ENCODE measurements around the gene ABCB6. TPM values are rescaled to one million over a fixed set of nuclear protein-coding genes. Genes with fewer than 3 reads are reported as not detected.
A peak's percentile ranks its signal among the peaks of the same experiment; 100 is the strongest.
"Not testable (repeated sequence)": the region's sequence is repeated elsewhere in the genome, so short reads cannot be mapped to it uniquely, and the experiment has no call there.

ABCB6 gene
- total RNA-seq, 4 donors from 2014 or later: 16.9 to 33.1 (median 18.6) TPM

DNA sequence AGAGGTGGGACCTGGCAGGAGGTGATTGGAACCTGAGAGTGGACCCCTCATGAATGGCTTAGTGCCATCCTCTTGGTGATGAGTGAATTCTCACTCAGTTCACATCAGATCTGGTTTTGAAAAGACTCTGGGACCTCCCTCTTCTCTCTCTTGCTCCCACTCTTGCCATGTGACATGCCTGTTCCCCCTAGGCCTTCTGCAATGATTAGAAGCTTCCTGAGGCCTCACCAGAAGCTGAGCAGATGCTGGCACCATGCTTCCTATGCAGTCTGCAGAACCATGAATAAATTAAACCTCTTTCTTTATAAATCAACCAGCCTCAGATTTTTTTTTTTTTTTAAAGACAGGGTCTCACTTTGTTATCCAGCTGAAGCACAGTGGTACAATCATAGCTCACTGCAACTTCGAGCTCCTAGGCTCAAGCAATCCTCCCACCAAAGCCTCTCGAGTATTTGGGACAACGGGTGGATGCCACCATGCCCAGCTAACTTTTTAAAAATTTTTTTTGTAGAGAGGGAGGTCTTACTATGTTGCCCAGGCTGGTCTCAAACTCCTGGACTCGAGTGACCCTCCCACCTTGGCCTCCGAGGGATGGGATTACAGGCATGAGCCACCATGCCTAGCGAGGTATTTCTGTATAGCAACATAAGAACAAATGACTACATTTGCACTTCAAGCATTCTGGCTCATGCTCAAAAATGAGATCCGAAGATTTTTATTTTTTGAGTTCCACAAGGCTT lies 14.2 kb downstream of the ABCB6 start:
- TF ChIP-seq CTCF (IDR thresholded peaks at IDR 0.05) (no peak), POLR2A (IDR thresholded peaks at IDR 0.05) (no peak)
- peak in 1 of 2 donors; percentile 17 for DNase-seq (ENCODE audit: low spot score in 2 of 2)
- WGBS, 2 donors: 86 to 90% methylated on average over 7 of the region's 7 CpGs
- intact Hi-C loops (cut with DNase I; ENCODE audit: low total_unique reads): no loop called here
- no peak overlapping the region for H3K4me3 ChIP-seq (ENCODE audit: low read depth, poor library complexity, severe bottlenecking)

DNA sequence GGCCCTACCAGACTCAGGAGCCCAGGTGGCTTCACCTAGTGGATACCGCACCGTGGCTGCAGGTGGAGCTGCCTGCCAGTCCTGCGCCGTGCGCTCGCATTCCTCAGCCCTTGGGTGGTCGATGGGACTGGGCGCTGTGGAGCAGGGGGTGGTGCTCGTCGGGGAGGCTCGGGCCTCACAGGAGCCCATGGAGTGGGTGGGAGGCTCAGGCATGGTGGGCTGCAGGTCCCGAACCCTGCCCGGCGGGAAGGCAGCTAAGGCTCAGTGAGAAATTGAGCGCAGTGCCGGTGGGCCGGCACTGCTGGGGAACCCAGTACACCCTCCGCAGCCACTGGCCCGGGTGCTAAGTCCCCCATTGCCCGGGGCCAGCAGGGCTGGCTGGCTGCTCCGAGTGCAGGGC lies 17.4 kb downstream of the ABCB6 start:
- intact Hi-C loops (cut with DNase I; ENCODE audit: low total_unique reads); H3K4me3 ChIP-seq (ENCODE audit: low read depth, poor library complexity, severe bottlenecking): not testable (repeated sequence)
- 75 to 93% methylated on average over 13 to 21 of the region's 21 CpGs for WGBS, 2 donors
- DNase-seq (ENCODE audit: low spot score in 2 of 2): peak in 1 of 2 donors; percentile 58

GRCh38 chr2:219200502-219201326 lies 18.0 kb downstream of the ABCB6 start:
- peak in 1 of 2 donors; percentile 45 for DNase-seq (ENCODE audit: low spot score in 2 of 2)
- H3K4me3 ChIP-seq (ENCODE audit: low read depth, poor library complexity, severe bottlenecking); intact Hi-C loops (cut with DNase I; ENCODE audit: low total_unique reads): not testable (repeated sequence)
- 77 to 80% methylated on average over 26 of the region's 26 CpGs for WGBS, 2 donors

GRCh38 chr2:219199470-219200211 lies 19.1 kb downstream of the ABCB6 start:
- 83 to 88% methylated on average over 12 of the region's 12 CpGs for WGBS, 2 donors
- intact Hi-C loops (cut with DNase I; ENCODE audit: low total_unique reads): no loop called here
- no peak overlapping the region for H3K4me3 ChIP-seq (ENCODE audit: low read depth, poor library complexity, severe bottlenecking)
- TF ChIP-seq CTCF (IDR thresholded peaks at IDR 0.05) (no peak), POLR2A (IDR thresholded peaks at IDR 0.05) (no peak)
- DNase-seq (ENCODE audit: low spot score in 2 of 2): peak in 1 of 2 donors; percentile 50

DNA sequence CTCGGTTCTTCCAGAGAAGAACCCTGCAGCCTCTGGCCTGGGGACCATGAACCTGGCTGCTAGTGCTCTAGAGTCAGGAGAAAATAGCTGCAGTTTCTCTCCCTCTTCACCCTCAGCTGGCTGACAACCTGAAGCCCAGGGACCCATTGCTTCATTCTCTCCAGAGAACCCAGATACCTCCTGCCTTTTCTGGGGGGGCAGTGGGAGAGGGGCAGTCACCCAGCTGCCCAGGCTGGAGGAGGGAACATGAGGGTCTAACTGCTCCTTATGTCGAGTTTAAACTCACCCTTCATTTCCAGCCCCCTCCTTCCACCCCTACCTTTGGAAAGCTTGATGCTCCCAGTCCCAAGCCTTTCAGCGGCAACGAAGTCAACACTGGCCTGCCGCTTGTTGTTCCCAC lies 19.8 kb downstream of the ABCB6 start:
- TF ChIP-seq POLR2A (IDR thresholded peaks at IDR 0.05): no peak
- WGBS, 2 donors: 80 to 84% methylated on average over 5 of the region's 5 CpGs
- H3K4me3 ChIP-seq (ENCODE audit: low read depth, poor library complexity, severe bottlenecking): no peak overlapping the region
- intact Hi-C loops (cut with DNase I; ENCODE audit: low total_unique reads): no loop called here
- peak in 1 of 2 donors; percentile 45 for DNase-seq (ENCODE audit: low spot score in 2 of 2)

DNA sequence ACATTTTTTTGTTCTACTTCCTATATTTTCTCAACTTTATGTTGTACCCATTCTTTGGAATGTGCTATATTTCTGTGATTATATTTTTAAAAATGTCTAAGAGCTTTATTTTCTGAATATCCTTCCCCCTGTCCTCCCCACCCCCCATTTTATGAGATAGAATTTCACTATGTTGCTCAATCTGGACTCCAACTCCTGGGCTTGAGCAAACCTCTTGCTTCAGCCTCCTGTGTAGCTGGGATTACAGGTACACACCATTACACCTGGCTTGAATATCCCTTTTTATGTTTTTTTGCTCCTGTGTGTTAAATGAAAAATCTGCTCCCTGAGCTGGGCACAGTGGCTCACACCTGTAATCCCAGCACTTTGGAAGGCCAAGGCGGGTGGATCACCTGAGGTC lies 21.4 kb downstream of the ABCB6 start:
- H3K4me3 ChIP-seq (ENCODE audit: low read depth, poor library complexity, severe bottlenecking): no peak overlapping the region
- intact Hi-C loops (cut with DNase I; ENCODE audit: low total_unique reads): no loop called here
- TF ChIP-seq CTCF (IDR thresholded peaks at IDR 0.05) (no peak), POLR2A (IDR thresholded peaks at IDR 0.05) (no peak)
- peak in 1 of 2 donors; percentile 10 for DNase-seq (ENCODE audit: low spot score in 2 of 2)
- WGBS, 2 donors: 88 to 94% methylated on average over 1 of the region's 1 CpG
